Natural killer cell (primary cell): ENCODE measurements around the gene LRP1B. TPM values are rescaled to one million over a fixed set of nuclear protein-coding genes. Genes with fewer than 3 reads are reported as not detected.

ENCODE experiments used
- ATAC-seq, 3 donors: fragments of 150-1000 bp in 2 of 3; fragments of 200-7000 bp in 1 of 3; cut with Tn5 transposase; 1 replicate in 1 of 3; 2 replicates in 2 of 3; pipeline ENCODE4 v1.10.0; 2021; ENCODE audit warnings: mild to moderate bottlenecking in 2 of 3, moderate library complexity in 2 of 3
- DNase-seq, 2 donors: peaks; one replicate each; pipeline versions ENCODE4 v3.0.0 to v3.0.0-alpha.2; 2013 to 2021; ENCODE audit warnings: mixed read lengths in 1 of 2
- H3K27ac ChIP-seq: one replicate; pipeline ENCODE4 v1.5.1; 2013; ENCODE audit warnings: mild to moderate bottlenecking, low read length
- H3K27me3 ChIP-seq: one replicate; pipeline ENCODE4 v1.6.1; 2013; ENCODE audit warnings: low read length; ENCODE audit not compliant: control insufficient read depth, insufficient read depth
- H3K36me3 ChIP-seq: one replicate; pipeline ENCODE4 v1.6.1; 2013; ENCODE audit warnings: low read length; ENCODE audit not compliant: control insufficient read depth, insufficient read depth
- H3K4me1 ChIP-seq: one replicate; pipeline ENCODE4 v1.6.1; 2013; ENCODE audit warnings: low read length; ENCODE audit not compliant: control insufficient read depth, insufficient read depth
- H3K4me3 ChIP-seq: one replicate; pipeline ENCODE4 v1.5.1; 2013; ENCODE audit warnings: low read length
- H3K9me3 ChIP-seq: one replicate; pipeline ENCODE4 v1.6.1; 2013; ENCODE audit warnings: low read length; ENCODE audit not compliant: control insufficient read depth, insufficient read depth
- H3K27ac Mint-ChIP-seq, 2 donors: one replicate each; pipeline ENCODE4 v1.8.0; 2022; ENCODE audit warnings: mild to moderate bottlenecking in 2 of 2, mixed read lengths in 2 of 2, moderate library complexity in 1 of 2
- H3K27me3 Mint-ChIP-seq, 2 donors: one replicate each; pipeline ENCODE4 v1.8.0; 2022; ENCODE audit warnings: low read depth in 2 of 2, mixed read lengths in 2 of 2
- H3K36me3 Mint-ChIP-seq: one replicate; pipeline ENCODE4 v1.8.0; 2022; ENCODE audit warnings: mixed read lengths
- H3K4me1 Mint-ChIP-seq, 2 donors: one replicate each; pipeline ENCODE4 v1.8.0; 2022; ENCODE audit warnings: mixed read lengths in 2 of 2
- H3K4me3 Mint-ChIP-seq: one replicate; pipeline ENCODE4 v1.8.0; 2022; ENCODE audit warnings: mild to moderate bottlenecking, moderate library complexity, mixed read lengths
- H3K9me3 Mint-ChIP-seq, 2 donors: one replicate each; pipeline ENCODE4 v1.8.0; 2022; ENCODE audit warnings: mixed read lengths in 2 of 2
- WGBS: methylation state at CpG from one replicate; pipeline ENCODE4 v1.1.7; 2013; ENCODE audit warnings: missing lambda C conversion rate; ENCODE audit not compliant: insufficient coverage; 5-methylcytosine and 5-hydroxymethylcytosine counted together
- intact Hi-C: fragments of 100-400 bp; cut with micrococcal nuclease; formaldehyde crosslinking; loops from one replicate; pipeline ENCODE4 v1.14.2; 2022
- total RNA-seq, 4 donors: library from RNA; stranded (reverse); fragments of 120-200 nt in 1 of 4; gene quantifications; one replicate each; pipeline versions ENCODE4 v1.2.3 to v1.2.4, GENCODE V29; 2013 to 2022
- TF ChIP-seq, protein P1 (sequence below): fragments of 200-600 bp; IDR thresholded peaks from one replicate; pipeline ENCODE4 v1.8.0; 2022; ENCODE audit warnings: antibody characterized with exemption

LRP1B gene
- total RNA-seq, 3 donors from 2014 or later (not counting 1 experiment from before 2014, with no cell fraction given), result 0.05 TPM; not detected in 2

DNA sequence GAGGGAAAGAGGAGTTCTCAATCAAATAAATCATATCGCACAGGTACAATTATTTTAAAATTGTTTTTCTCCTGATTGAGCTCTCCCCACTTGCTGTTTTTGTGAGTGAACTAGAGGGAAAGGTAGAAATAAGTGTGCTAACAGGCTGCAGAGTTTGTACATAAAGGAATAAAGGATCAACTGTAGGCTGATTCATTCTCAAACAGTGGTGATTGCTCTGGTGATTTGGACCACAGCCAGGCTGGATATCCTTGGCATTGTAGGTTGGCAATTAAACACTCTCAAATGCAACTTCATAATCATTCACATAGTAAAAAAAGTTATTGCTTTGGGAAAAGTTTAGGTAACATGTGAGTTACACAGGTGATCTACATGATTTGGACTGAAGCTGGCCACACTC, 29.8 kb downstream of the LRP1B start:
- Histone ChIP-seq H3K4me1 (no peaks in the 10 kb centered on the region), H3K36me3 (no peaks in the 10 kb centered on the region), H3K27me3 (no peaks in the 10 kb centered on the region), H3K9me3 (no peaks in the 10 kb centered on the region), H3K4me3 (no peak overlapping the region), H3K27ac (no peak overlapping the region)
- H3K9me3 Mint-ChIP-seq, result peaks cover 2 to 5% of the 10 kb centered on the region in 2 donors
- no peak overlapping the region for H3K27ac Mint-ChIP-seq
- H3K4me3 Mint-ChIP-seq, result no peak overlapping the region
- ATAC-seq, result no peak
- TF ChIP-seq, protein P1, sequence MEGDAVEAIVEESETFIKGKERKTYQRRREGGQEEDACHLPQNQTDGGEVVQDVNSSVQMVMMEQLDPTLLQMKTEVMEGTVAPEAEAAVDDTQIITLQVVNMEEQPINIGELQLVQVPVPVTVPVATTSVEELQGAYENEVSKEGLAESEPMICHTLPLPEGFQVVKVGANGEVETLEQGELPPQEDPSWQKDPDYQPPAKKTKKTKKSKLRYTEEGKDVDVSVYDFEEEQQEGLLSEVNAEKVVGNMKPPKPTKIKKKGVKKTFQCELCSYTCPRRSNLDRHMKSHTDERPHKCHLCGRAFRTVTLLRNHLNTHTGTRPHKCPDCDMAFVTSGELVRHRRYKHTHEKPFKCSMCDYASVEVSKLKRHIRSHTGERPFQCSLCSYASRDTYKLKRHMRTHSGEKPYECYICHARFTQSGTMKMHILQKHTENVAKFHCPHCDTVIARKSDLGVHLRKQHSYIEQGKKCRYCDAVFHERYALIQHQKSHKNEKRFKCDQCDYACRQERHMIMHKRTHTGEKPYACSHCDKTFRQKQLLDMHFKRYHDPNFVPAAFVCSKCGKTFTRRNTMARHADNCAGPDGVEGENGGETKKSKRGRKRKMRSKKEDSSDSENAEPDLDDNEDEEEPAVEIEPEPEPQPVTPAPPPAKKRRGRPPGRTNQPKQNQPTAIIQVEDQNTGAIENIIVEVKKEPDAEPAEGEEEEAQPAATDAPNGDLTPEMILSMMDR, result no peak
- no CpG with 5 or more reads among the region's 1 CpG for WGBS
- no peaks in the 10 kb centered on the region for H3K27me3 Mint-ChIP-seq
- DNase-seq, result no peak
- intact Hi-C loops, result no loop called here
- H3K36me3 Mint-ChIP-seq, result no peaks in the 10 kb centered on the region
- no peaks in the 10 kb centered on the region for H3K4me1 Mint-ChIP-seq

DNA sequence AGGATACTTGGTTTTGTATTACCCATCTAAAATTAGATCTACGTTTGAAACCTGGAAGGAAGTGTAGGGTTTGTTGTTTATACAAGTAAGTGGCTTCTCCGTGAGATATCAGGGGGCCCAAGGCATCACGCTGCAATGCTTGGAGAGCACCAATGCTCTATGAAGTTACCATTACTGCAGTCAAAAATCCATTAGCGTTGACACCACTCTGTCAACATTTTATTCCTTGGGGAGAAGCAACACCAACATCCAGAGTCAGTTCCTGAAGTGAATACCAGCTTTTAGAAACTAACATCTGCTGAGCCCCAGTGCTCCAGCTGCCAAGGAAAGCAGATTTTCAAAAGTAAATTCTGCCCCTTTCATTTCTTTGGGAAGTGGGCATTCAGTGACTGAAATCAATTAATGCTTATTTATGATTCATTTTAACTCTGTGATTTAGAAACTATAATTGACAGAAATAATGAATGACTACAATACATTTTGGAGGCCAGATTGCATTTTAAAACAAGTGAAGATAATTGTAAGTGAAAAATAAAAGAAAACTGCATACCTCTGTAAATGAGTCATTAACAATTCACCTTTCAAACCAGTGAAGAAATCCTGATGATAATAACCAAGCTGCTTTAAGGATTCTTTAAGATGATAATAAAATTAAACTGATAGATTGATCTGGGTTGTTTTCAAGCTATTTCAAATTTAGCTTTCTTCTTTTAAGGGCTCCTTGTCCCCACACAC, 30.5 kb downstream of the LRP1B start:
- Histone ChIP-seq H3K9me3 (no peaks in the 10 kb centered on the region), H3K4me3 (no peak overlapping the region), H3K36me3 (no peaks in the 10 kb centered on the region), H3K4me1 (no peaks in the 10 kb centered on the region), H3K27me3 (no peaks in the 10 kb centered on the region), H3K27ac (no peak overlapping the region)
- TF ChIP-seq, protein P1, result no peak
- intact Hi-C loops, result no loop called here
- no peak overlapping the region for H3K27ac Mint-ChIP-seq
- peaks cover 2 to 5% of the 10 kb centered on the region in 2 donors for H3K9me3 Mint-ChIP-seq
- ATAC-seq (no peak), DNase-seq (no peak)
- H3K27me3 Mint-ChIP-seq, result no peaks in the 10 kb centered on the region
- WGBS, result 71% methylated on average over 4 of the region's 4 CpGs
- no peak overlapping the region for H3K4me3 Mint-ChIP-seq
- H3K4me1 Mint-ChIP-seq, result no peaks in the 10 kb centered on the region
- no peaks in the 10 kb centered on the region for H3K36me3 Mint-ChIP-seq

DNA sequence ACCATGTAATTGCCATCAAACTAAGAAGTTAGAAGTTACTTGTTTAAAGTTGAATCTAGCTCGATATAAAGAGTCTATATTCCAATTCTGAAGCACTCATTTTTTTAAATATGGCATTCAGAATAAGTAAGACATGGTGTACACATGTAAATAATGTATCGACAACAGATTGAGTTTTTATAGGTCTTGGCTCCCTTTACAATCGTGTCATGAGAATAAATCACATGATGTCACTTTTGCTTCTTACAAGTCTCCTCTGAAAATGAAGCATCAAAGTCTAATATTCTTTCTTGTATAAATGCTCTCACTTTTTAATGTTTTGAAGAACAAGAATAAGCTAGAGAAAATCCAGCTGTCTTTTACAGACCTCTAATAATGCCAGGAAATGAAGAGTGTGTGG, 33.1 kb downstream of the LRP1B start:
- Histone ChIP-seq H3K9me3 (no peaks in the 10 kb centered on the region), H3K4me3 (no peak overlapping the region), H3K36me3 (no peaks in the 10 kb centered on the region), H3K27me3 (no peaks in the 10 kb centered on the region), H3K27ac (no peak overlapping the region), H3K4me1 (no peaks in the 10 kb centered on the region)
- 85% methylated on average over 2 of the region's 3 CpGs for WGBS
- Mint-ChIP-seq H3K27ac (no peak overlapping the region), H3K9me3 (peaks cover 3% of the 10 kb centered on the region in 2 donors), H3K36me3 (no peaks in the 10 kb centered on the region), H3K4me1 (no peaks in the 10 kb centered on the region), H3K27me3 (no peaks in the 10 kb centered on the region), H3K4me3 (no peak overlapping the region)
- intact Hi-C loops, result no loop called here
- no peak for ATAC-seq
- TF ChIP-seq, protein P1, result no peak
- no peak for DNase-seq

DNA sequence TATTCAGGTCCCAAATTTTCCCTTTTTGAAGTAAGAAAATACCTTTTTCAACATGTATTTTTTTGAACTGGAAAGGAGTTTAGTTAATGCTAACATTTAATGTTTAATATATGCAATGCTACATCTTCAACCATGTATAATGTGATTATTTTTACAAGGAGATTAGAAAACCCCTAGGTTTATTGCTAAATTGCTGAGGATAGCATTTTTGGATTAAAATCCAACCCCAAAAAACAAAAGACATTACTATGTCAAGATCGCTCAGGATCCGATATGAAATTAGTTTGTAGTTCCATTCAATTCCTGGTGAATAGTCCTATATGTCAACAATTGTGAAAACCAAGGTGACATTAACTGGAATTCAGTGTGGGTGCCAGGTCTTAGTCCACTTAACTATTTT, 35.2 kb downstream of the LRP1B start:
- no peaks in the 10 kb centered on the region for H3K27me3 Mint-ChIP-seq
- TF ChIP-seq, protein P1, result no peak
- H3K36me3 ChIP-seq, result no peaks in the 10 kb centered on the region
- H3K9me3 Mint-ChIP-seq, result peaks cover 3 to 6% of the 10 kb centered on the region in 2 donors
- H3K9me3 ChIP-seq, result no peaks in the 10 kb centered on the region
- WGBS, result 100% methylated on average over 2 of the region's 2 CpGs
- H3K27ac Mint-ChIP-seq, result no peak overlapping the region
- no peaks in the 10 kb centered on the region for H3K4me1 ChIP-seq
- no peak overlapping the region for H3K4me3 Mint-ChIP-seq
- no peaks in the 10 kb centered on the region for H3K27me3 ChIP-seq
- H3K4me3 ChIP-seq, result no peak overlapping the region
- no peak for ATAC-seq
- no peaks in the 10 kb centered on the region for H3K4me1 Mint-ChIP-seq
- no peaks in the 10 kb centered on the region for H3K36me3 Mint-ChIP-seq
- DNase-seq, result no peak
- intact Hi-C loops, result no loop called here
- no peak overlapping the region for H3K27ac ChIP-seq
